GM19438 (cell line): ENCODE data around the gene TNFSF13.

Source experiments
- ATAC-seq: cut with Tn5 transposase; IDR thresholded peaks from one replicate; pipeline ENCODE4 v1.9.1; 2021; ENCODE audit warnings: low read depth; ENCODE audit not compliant: unreplicated experiment

TNFSF13 gene, protein sequence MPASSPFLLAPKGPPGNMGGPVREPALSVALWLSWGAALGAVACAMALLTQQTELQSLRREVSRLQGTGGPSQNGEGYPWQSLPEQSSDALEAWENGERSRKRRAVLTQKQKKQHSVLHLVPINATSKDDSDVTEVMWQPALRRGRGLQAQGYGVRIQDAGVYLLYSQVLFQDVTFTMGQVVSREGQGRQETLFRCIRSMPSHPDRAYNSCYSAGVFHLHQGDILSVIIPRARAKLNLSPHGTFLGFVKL

GRCh38 chr17:7558544-7559319, at the start of gene TNFSF13:
Gene TNFSF13, plus strand, starts transcription at chr17:7558750. Its CDS starts 290 bp downstream, at chr17:7559040.
- no peak for ATAC-seq

DNA sequence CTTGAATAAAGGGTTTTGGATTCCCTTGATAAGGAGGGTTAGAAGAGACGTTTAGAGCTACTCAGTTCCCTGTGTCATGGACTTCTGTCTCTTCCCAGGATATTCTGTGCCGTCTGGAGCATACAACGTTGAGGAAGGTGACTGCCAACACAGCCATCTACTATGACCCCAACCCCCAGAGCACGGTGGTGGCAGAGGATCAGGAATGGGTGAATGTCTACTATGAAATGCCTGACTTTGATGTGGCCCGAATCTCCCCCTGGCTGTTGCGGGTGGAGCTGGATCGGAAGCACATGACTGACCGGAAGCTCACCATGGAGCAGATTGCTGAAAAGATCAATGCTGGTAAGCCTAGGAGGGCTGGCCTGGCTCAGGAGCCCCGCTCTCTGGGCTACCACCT, 49.7 kb upstream of the TNFSF13 start:
- no peak for ATAC-seq

- ATAC-seq, result no peak
These were observed 48.6 kb upstream of the TNFSF13 start for GRCh38 chr17:7509937-7510336.

GRCh38 chr17:7511108-7511507, 47.4 kb upstream of the TNFSF13 start:
- ATAC-seq, result no peak

DNA sequence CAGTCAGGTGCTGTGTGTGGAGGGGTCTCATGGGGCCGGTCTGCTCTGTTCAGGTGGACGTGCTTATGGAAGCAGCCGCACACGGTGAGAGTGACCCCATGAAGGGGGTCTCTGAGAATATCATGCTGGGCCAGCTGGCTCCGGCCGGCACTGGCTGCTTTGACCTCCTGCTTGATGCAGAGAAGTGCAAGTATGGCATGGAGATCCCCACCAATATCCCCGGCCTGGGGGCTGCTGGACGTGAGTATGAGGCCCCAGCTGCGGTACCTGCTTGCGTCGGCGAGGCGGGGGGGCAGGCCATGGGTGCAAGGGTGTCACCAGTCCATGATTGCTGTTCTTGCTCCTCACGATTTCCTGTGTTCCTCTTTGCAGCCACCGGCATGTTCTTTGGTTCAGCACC, 46.4 kb upstream of the TNFSF13 start:
- ATAC-seq, result no peak

DNA sequence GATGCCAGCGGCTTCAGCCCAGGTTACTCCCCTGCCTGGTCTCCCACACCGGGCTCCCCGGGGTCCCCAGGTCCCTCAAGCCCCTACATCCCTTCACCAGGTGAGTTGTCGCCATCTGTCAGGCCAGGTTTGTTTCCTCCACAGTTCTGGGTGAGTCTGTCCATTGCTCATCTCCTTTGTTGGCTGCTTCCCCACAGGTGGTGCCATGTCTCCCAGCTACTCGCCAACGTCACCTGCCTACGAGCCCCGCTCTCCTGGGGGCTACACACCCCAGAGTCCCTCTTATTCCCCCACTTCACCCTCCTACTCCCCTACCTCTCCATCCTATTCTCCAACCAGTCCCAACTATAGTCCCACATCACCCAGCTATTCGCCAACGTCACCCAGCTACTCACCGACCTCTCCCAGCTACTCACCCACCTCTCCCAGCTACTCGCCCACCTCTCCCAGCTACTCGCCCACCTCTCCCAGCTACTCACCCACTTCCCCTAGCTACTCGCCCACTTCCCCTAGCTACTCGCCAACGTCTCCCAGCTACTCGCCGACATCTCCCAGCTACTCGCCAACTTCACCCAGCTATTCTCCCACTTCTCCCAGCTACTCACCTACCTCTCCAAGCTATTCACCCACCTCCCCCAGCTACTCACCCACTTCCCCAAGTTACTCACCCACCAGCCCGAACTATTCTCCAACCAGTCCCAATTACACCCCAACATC, 45.6 kb upstream of the TNFSF13 start:
- ATAC-seq, result no peak

DNA sequence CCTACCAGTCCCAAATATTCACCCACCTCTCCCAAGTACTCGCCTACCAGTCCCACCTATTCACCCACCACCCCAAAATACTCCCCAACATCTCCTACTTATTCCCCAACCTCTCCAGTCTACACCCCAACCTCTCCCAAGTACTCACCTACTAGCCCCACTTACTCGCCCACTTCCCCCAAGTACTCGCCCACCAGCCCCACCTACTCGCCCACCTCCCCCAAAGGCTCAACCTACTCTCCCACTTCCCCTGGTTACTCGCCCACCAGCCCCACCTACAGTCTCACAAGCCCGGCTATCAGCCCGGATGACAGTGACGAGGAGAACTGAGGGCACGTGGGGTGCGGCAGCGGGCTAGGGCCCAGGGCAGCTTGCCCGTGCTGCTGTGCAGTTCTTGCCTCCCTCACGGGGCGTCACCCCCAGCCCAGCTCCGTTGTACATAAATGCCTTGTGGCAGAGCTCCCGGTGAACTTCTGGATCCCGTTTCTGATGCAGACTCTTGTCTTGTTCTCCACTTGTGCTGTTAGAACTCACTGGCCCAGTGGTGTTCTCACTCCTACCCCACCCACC, 44.6 kb upstream of the TNFSF13 start:
- ATAC-seq, result no peak

GRCh38 chr17:7515911-7516610, 42.5 kb upstream of the TNFSF13 start:
- ATAC-seq, result no peak

DNA sequence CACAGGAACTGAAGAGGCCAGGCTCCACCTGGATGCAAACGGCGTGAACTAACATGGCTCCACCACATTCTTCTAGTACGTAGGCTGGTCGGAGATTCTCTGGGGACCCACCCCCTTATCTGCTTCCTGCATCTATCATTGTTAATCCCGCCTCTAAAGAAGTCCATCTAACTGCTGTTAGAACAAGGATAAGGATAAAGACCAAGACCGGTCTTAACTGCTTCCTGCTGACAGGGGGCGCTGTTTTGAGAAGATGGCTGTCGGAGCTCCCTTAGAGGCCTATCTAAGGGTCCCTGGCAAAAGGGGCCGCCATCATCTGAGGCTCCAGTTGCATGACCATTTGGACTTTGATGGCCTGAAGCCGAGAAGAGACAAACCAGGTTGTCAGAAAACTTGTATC, 35.5 kb upstream of the TNFSF13 start:
- ATAC-seq, result no peak

DNA sequence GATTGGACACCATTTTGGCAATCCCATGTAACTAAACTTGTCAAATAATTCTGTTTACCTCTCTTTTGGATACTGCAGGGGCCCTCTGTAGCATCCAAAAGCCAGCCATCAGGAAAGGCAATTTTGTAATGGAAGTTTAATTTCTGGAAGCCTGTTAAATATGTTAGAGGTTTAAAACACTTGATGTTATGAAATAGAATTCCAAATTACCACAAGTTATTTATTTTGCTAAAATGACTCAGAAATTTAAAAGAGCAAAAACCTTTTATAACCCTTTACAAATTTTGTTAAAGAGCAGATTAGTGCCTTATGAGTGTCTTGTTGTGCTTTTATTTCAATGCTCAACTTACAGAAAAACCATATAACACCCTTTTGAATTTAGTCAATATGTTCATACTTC, 29.7 kb upstream of the TNFSF13 start:
- no peak for ATAC-seq

GRCh38 chr17:7530023-7530900, 28.3 kb upstream of the TNFSF13 start:
- ATAC-seq, result no peak

- ATAC-seq, result no peak
These were observed 20.5 kb upstream of the TNFSF13 start for GRCh38 chr17:7538050-7538449.

- ATAC-seq, result no peak
These were observed 19.5 kb upstream of the TNFSF13 start for GRCh38 chr17:7538891-7539545.

DNA sequence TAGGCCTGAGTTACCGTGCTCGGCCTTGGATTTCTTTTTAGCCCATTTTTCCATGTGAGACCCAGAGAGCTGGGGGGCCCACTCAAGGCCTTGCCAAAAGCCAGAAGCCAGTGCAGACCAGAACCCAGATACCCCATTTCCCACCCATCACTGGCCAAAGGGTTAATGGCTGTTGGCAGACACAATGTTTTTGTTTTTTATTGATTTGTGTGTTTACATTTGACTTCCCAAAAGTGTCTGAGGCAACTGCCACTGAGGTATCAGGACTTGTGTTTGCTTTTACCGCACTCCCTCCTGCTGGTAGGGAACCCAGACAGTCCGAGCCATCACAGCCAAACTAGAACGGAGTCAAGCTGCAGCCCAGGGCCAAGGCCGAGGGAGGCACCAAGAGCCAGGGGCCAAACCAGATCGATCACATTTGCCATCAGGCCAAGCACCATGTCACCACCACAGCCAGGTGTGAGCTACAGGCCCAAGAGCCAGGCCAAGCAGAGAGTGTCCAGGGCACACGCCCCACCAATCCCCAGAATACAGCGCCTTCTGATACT, 17.4 kb upstream of the TNFSF13 start:
- ATAC-seq, result no peak

DNA sequence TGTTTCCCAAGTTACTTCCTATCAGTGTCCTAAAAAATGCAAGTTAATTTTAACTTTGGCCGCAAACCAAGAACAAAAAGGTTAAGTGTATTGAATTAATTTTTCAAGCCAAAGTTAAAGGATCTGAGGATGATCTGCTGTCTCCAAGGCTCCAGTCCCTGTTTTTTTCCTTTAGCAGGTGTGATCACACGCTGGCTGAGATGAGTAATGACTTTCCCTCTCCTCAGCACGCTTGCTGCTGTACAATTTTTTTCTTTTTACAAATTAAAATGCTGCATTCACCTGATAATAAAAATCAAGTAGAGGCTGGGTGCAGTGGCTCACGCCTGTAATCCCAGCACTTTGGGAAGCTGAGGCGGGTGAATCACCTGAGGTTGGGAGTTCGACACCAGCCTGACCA, 13.6 kb upstream of the TNFSF13 start:
- ATAC-seq, result no peak

- ATAC-seq, result no peak
These were observed 9.8 kb upstream of the TNFSF13 start, which contains the start of gene TNFSF12 for GRCh38 chr17:7548585-7549400. Gene TNFSF12, plus strand, starts transcription at chr17:7549058. Its CDS starts 96 bp downstream, at chr17:7549154.

GRCh38 chr17:7549401-7550055, 9.0 kb upstream of the TNFSF13 start:
- no peak for ATAC-seq
